Ovary (tissue), 3 donors: ENCODE measurements around the gene ANKRD34B.

ENCODE experiments used
- CTCF ChIP-seq, 3 donors: fragments of 450-650 bp in 2 of 3; fragments of 200-600 bp in 1 of 3; IDR thresholded peaks; one replicate each; pipeline versions ENCODE4 v1.5.1 to v1.8.0; 2016 to 2022; ENCODE audit warnings: antibody characterized with exemption in 3 of 3, mild to moderate bottlenecking in 1 of 3
- POLR2A ChIP-seq: fragments of 450-650 bp; IDR thresholded peaks from one replicate; pipeline ENCODE4 v1.6.1; 2017; ENCODE audit warnings: antibody characterized with exemption, mild to moderate bottlenecking, moderate library complexity
- donor health status: DM: no; HTN: no; CAD: no.

GRCh38 chr5:80576383-80576782 is 6.3 kb upstream of the ANKRD34B start:
- TF ChIP-seq CTCF (IDR thresholded peaks at IDR 0.05): no peak
- no peak for TF ChIP-seq POLR2A
